ENCODE data around the gene SMG6.

DNA sequence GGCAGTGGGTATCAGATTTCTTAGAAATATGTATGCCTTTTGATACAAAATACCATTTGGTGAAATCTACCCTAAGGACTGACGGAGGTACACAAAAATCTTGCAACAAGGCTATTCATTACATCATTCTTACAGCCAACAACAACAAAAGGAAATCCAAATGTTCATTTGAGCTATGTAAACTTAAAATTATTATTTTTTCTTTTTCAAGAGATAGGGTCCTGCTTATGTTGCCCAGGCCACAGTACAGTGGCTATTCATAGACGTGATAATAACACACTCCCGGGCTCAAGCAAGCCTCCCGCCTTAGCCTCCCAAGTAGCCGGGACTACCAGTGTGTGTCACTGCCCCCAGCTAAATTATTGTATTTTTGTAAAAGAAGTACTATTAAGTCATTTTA, 9.2 kb upstream of the SMG6 start:
- TF ChIP-seq, protein P1, sequence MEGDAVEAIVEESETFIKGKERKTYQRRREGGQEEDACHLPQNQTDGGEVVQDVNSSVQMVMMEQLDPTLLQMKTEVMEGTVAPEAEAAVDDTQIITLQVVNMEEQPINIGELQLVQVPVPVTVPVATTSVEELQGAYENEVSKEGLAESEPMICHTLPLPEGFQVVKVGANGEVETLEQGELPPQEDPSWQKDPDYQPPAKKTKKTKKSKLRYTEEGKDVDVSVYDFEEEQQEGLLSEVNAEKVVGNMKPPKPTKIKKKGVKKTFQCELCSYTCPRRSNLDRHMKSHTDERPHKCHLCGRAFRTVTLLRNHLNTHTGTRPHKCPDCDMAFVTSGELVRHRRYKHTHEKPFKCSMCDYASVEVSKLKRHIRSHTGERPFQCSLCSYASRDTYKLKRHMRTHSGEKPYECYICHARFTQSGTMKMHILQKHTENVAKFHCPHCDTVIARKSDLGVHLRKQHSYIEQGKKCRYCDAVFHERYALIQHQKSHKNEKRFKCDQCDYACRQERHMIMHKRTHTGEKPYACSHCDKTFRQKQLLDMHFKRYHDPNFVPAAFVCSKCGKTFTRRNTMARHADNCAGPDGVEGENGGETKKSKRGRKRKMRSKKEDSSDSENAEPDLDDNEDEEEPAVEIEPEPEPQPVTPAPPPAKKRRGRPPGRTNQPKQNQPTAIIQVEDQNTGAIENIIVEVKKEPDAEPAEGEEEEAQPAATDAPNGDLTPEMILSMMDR (IDR thresholded peaks at IDR 0.05; ENCODE audit: poor library complexity), result no peak
- TF ChIP-seq EZH2phosphoT487 (IDR thresholded peaks at IDR 0.05; ENCODE audit: low read depth, severe bottlenecking, unreplicated experiment), result no peak

All from hepatocyte (in vitro differentiated cells).